Liver (tissue), 3 donors: ENCODE measurements around the gene ACTC1.

Source experiments
- ATF3 ChIP-seq: IDR thresholded peaks from 2 replicates; pipeline ENCODE4 v1.6.1; 2016; ENCODE audit warnings: antibody characterized with exemption
- CTCF ChIP-seq: fragments of 150-350 bp; IDR thresholded peaks from 2 replicates; pipeline ENCODE4 v1.5.1; 2017; ENCODE audit warnings: improper control_type of control experiment, low read depth, low read length; ENCODE audit not compliant: missing input control
- FOXA2 ChIP-seq: IDR thresholded peaks from 2 replicates; pipeline ENCODE4 v1.6.1; 2016; ENCODE audit warnings: antibody characterized with exemption
- RAD21 ChIP-seq, 2 donors: IDR thresholded peaks; 2 replicates each; pipeline ENCODE4 v1.6.1; 2016; ENCODE audit warnings: antibody characterized with exemption in 2 of 2, mild to moderate bottlenecking in 2 of 2
- ZBTB33 ChIP-seq: IDR thresholded peaks from 2 replicates; pipeline ENCODE4 v1.6.1; 2016; ENCODE audit warnings: antibody characterized with exemption
- donor health status: healthy.
- donor health status: healthy.

- TF ChIP-seq CTCF = no peak
- TF ChIP-seq ZBTB33 = no peak
- no peak for TF ChIP-seq FOXA2
- no peak for TF ChIP-seq ATF3
- TF ChIP-seq RAD21 (IDR thresholded peaks at IDR 0.05) = no peak
Observed at GRCh38 chr15:34804776-34805175, 9.4 kb upstream of the ACTC1 start.
